CD4-positive, alpha-beta memory T cell (primary cell): ENCODE measurements around the gene PLCG2. TPM values are rescaled to one million over a fixed set of nuclear protein-coding genes. Genes with fewer than 3 reads are reported as not detected.
A peak's percentile ranks its signal among the peaks of the same experiment; 100 is the strongest.

Experiments used
- CTCF ChIA-PET: fragments of 350-600 bp; sonication (Branson Sonifier 250); formaldehyde crosslinking; loops from one replicate; lab custom pipeline; 2021; ENCODE audit warnings: inconsistent platforms; ENCODE audit not compliant: partially characterized antibody; lab: Charles Lee
- POLR2A ChIA-PET: fragments of 350-600 bp; sonication (Branson Sonifier 250); formaldehyde crosslinking; loops from one replicate; lab custom pipeline; 2021; ENCODE audit not compliant: partially characterized antibody; lab: Charles Lee
- DNase-seq, 5 donors: peaks; one replicate each; pipeline versions ENCODE4 v3.0.0 to v3.0.0-alpha.2; 2020 to 2022; ENCODE audit warnings: mixed read lengths in 1 of 5
- H3K27ac ChIP-seq: one replicate; pipeline ENCODE4 v1.7.0; 2013; ENCODE audit warnings: low read depth, low read length
- H3K27me3 ChIP-seq: 2 replicates; pipeline ENCODE4 v1.7.0; 2013; ENCODE audit warnings: mild to moderate bottlenecking, low read length, moderate library complexity; ENCODE audit not compliant: insufficient read depth
- H3K36me3 ChIP-seq: 2 replicates; pipeline ENCODE4 v1.7.0; 2013; ENCODE audit warnings: mild to moderate bottlenecking, low read length, moderate library complexity; ENCODE audit not compliant: insufficient read depth
- H3K4me1 ChIP-seq: 2 replicates; pipeline ENCODE4 v1.7.0; 2013; ENCODE audit warnings: mild to moderate bottlenecking, low read length, moderate library complexity; ENCODE audit not compliant: insufficient read depth
- H3K4me3 ChIP-seq, 2 donors: one replicate each; pipeline ENCODE4 v1.7.0; 2013; ENCODE audit warnings: low read length in 2 of 2, mild to moderate bottlenecking in 1 of 2
- H3K9me3 ChIP-seq, 2 donors: one replicate each; pipeline ENCODE4 v1.7.0; 2013; ENCODE audit warnings: low read length in 2 of 2, control low read depth in 1 of 2; ENCODE audit not compliant: control insufficient read depth in 1 of 2
- H3K27ac Mint-ChIP-seq, 7 donors: one replicate each; pipeline ENCODE4 v1.8.0; 2020 to 2021; ENCODE audit warnings: mixed read lengths in 7 of 7, mild to moderate bottlenecking in 6 of 7, inconsistent platforms in 3 of 7, moderate library complexity in 3 of 7
- H3K27me3 Mint-ChIP-seq, 2 donors: one replicate each; pipeline ENCODE4 v1.8.0; 2020 to 2021; ENCODE audit warnings: mixed read lengths in 2 of 2
- H3K36me3 Mint-ChIP-seq, 2 donors: one replicate each; pipeline ENCODE4 v1.8.0; 2020 to 2021; ENCODE audit warnings: mixed read lengths in 2 of 2, inconsistent platforms in 1 of 2, mild to moderate bottlenecking in 1 of 2
- H3K4me1 Mint-ChIP-seq, 4 donors: one replicate each; pipeline ENCODE4 v1.8.0; 2020 to 2021; ENCODE audit warnings: mixed read lengths in 4 of 4, mild to moderate bottlenecking in 1 of 4
- H3K4me3 Mint-ChIP-seq, 8 donors: one replicate each; pipeline ENCODE4 v1.8.0; 2020 to 2021; ENCODE audit warnings: mixed read lengths in 8 of 8, mild to moderate bottlenecking in 7 of 8, moderate library complexity in 6 of 8, inconsistent platforms in 3 of 8
- H3K9me3 Mint-ChIP-seq, 8 donors: one replicate each; pipeline ENCODE4 v1.8.0; 2020 to 2021; ENCODE audit warnings: mixed read lengths in 8 of 8, mild to moderate bottlenecking in 5 of 8, inconsistent platforms in 3 of 8, moderate library complexity in 1 of 8
- intact Hi-C: fragments of 100-400 bp; cut with micrococcal nuclease; formaldehyde crosslinking; loops from one replicate; pipeline ENCODE4 v1.15.1; 2023
- polyA plus RNA-seq, 2 donors: library from polyadenylated mRNA; unstranded; fragments of 300-500 nt; fragmentation: Illumina TruSeq; gene quantifications; one replicate each; pipeline ENCODE4 v1.2.3, GENCODE V29; 2021
- total RNA-seq, 2 experiments: library from RNA; stranded (reverse); gene quantifications; one replicate each; pipeline ENCODE4 v1.2.3, GENCODE V29; 2021

PLCG2 gene
- total and polyA plus RNA-seq, 4 experiments from 2014 or later: 0.63 to 2.4 (median 2.1) TPM

DNA sequence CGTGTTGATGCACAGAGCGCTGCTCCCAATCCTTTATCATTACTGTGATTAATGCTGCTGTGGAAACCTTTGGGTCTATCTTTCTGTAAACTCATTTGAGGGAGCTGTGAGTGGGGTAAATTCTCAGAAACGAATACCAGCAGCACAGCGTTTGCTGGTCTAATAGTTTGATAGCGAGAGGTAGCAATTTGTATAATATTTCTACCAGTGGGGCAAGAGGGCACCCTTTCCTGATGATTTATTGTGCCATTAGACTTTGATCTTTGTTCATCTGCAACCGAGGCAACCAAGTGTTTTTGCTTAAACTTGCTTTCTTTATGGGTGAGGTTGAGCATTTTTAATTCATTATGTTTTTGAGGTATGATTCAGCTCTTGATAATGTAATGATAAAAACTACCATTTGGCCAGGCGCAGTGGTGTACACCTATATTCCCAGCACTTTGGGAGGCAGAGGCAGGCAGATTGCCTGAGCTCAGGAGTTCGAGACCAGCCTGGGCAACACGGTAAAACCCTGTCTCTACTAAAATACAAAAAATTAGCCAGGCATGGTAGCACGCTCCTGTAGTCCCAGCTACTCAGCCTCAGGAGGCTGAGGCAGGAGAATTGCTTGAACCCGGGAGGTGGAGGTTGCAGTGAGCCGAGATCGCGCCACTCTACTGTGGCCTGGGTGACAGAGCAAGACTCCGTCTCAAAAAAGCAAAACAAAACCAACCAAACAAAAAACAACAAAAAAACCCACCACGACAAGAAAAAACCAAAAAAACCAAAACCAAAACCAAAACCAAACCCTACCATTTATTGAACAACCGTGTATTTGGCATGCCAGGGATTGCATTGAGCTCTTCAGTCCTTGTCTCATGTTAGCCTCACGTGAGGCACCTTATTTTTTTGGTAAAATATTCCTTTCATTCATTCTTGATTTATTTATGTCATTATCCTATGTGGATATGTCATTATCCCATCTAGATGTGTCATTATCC, 81.5 kb downstream of the PLCG2 start:
- no peaks in the 10 kb centered on the region for H3K36me3 Mint-ChIP-seq
- H3K4me3 Mint-ChIP-seq: no peak overlapping the region
- H3K4me1 Mint-ChIP-seq: peaks cover 0 to 3% (median 0%) of the 10 kb centered on the region in 4 donors
- Histone ChIP-seq H3K4me1 (no peaks in the 10 kb centered on the region), H3K9me3 (no peaks in the 10 kb centered on the region), H3K36me3 (no peaks in the 10 kb centered on the region), H3K27me3 (no peaks in the 10 kb centered on the region), H3K27ac (no peak overlapping the region), H3K4me3 (no peak overlapping the region)
- H3K27me3 Mint-ChIP-seq: peaks cover under 1 to 2% of the 10 kb centered on the region in 2 donors
- H3K9me3 Mint-ChIP-seq: no peaks in the 10 kb centered on the region
- DNase-seq: no peak
- CTCF ChIA-PET: interaction anchor here (0.9 to 1.0 kb wide), 2 partner anchors 15 to 26 kb away, joined by 3 to 4 read pairs; no protein-coding TSS in a partner anchor
- no peak overlapping the region for H3K27ac Mint-ChIP-seq
- POLR2A ChIA-PET: no interaction called here
- intact Hi-C loops: no loop called here

DNA sequence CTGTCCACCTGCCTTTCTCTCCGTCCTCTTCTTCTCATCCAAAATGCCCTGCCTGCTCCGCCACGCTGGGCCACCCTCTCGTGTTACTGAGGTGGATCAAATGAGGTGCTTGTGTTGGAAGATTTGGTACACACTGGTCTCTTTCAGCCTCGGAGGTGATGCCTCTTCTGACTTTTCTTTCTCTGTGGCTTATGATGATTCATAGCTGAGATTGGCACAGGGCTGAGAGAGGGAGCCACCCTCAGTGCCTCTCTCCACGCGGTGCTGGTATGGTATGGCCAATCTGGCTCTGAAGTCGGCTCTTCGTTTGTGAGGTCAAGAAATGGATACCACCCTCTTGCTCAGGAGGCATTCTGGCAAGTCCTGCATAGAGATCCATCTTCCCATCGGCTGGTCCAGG, 82.4 kb downstream of the PLCG2 start:
- intact Hi-C loops: no loop called here
- POLR2A ChIA-PET: no interaction called here
- H3K4me1 Mint-ChIP-seq: peaks cover 0 to 3% (median 0%) of the 10 kb centered on the region in 4 donors
- H3K27ac Mint-ChIP-seq: no peak overlapping the region
- no peaks in the 10 kb centered on the region for H3K9me3 Mint-ChIP-seq
- no peak overlapping the region for H3K4me3 ChIP-seq
- no peaks in the 10 kb centered on the region for H3K27me3 ChIP-seq
- CTCF ChIA-PET: interaction anchor here (0.9 to 1.0 kb wide), 2 partner anchors 14 to 25 kb away, joined by 3 to 4 read pairs; no protein-coding TSS in a partner anchor
- no peak for DNase-seq
- no peaks in the 10 kb centered on the region for H3K9me3 ChIP-seq
- H3K4me3 Mint-ChIP-seq: no peak overlapping the region
- H3K36me3 Mint-ChIP-seq: no peaks in the 10 kb centered on the region
- H3K27me3 Mint-ChIP-seq: peaks cover 0 to 2% of the 10 kb centered on the region in 2 donors
- H3K4me1 ChIP-seq: no peaks in the 10 kb centered on the region
- H3K36me3 ChIP-seq: no peaks in the 10 kb centered on the region
- H3K27ac ChIP-seq: no peak overlapping the region

DNA sequence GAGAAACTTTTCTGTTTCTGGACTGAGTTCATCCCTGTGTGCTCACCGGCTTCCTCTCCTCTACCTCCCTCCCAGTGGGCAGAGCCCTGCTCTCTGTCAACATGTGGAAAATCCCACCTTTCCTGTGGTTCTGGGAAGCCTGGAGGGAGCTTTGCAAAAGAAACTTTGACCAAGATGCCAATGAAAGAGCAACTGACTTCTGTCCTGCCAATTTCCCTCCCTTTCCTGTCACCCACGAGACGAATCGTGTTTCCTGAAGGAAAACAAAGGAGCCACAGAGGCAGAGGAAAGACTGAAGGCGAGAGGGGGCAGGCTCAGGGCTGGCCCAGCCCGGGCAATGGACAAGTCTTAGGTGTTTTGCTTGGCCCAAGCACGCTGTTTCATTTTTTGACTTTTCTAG, 82.8 kb downstream of the PLCG2 start:
- Mint-ChIP-seq H3K9me3 (no peaks in the 10 kb centered on the region), H3K27me3 (peaks cover 0 to 2% of the 10 kb centered on the region in 2 donors), H3K4me3 (no peak overlapping the region), H3K4me1 (peaks cover 0 to 3% (median 0%) of the 10 kb centered on the region in 4 donors), H3K27ac (no peak overlapping the region), H3K36me3 (no peaks in the 10 kb centered on the region)
- intact Hi-C loops: no loop called here
- no peak for DNase-seq
- no peak overlapping the region for H3K4me3 ChIP-seq
- ChIA-PET POLR2A (no interaction called here), CTCF (no interaction called here)
- H3K4me1 ChIP-seq: no peaks in the 10 kb centered on the region
- H3K9me3 ChIP-seq: no peaks in the 10 kb centered on the region
- no peaks in the 10 kb centered on the region for H3K36me3 ChIP-seq
- no peaks in the 10 kb centered on the region for H3K27me3 ChIP-seq
- H3K27ac ChIP-seq: no peak overlapping the region

DNA sequence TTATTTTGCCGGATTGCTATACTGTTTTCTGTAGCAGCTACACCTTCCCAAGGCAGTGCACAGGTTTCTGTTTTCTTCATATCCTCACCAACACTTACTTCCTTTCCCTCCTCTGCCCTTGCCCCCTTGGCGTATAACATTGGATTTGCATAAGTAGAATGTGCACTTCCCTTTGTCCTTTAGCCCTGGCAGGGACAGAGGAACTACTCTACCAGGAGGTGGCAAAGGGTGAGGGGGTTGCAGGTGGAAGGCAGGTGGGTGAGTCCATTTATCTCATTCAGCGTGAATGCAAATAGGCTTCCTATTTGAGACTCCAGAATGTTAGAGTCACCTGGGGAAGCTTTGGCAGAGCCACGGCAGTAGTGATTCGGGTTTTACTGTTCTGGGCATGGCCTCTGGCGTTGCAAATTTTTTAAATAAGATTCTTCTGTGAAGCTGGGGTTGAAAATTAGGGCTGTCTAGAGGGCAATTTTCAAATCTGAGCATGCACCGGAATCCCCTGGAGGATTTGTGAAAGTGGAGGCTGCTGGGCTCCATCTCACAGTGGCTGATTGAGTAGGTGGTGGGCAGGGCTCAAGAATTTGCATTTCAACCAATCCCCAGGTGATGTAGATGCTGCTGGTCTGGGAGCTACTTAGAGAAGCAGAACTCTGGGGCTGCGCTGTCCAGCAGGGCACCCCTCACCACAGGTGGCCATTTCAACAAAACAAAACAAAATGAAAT, 84.7 kb downstream of the PLCG2 start:
- intact Hi-C loops: no loop called here
- Histone ChIP-seq H3K27me3 (no peaks in the 10 kb centered on the region), H3K4me3 (no peak overlapping the region), H3K9me3 (no peaks in the 10 kb centered on the region), H3K27ac (no peak overlapping the region), H3K36me3 (no peaks in the 10 kb centered on the region), H3K4me1 (no peaks in the 10 kb centered on the region)
- H3K4me1 Mint-ChIP-seq: peaks cover 0 to 3% (median 0%) of the 10 kb centered on the region in 4 donors
- POLR2A ChIA-PET: no interaction called here
- CTCF ChIA-PET: interaction anchor here (0.6 to 3.2 kb wide), 2 partner anchors 10 to 654 kb away, joined by 3 to 17 read pairs; no protein-coding TSS in a partner anchor
- DNase-seq: no peak
- H3K9me3 Mint-ChIP-seq: no peaks in the 10 kb centered on the region
- no peak overlapping the region for H3K27ac Mint-ChIP-seq
- peaks cover 0 to 2% of the 10 kb centered on the region in 2 donors for H3K27me3 Mint-ChIP-seq
- H3K36me3 Mint-ChIP-seq: no peaks in the 10 kb centered on the region
- H3K4me3 Mint-ChIP-seq: no peak overlapping the region

GRCh38 chr16:81864646-81865382, 85.7 kb downstream of the PLCG2 start:
- no peaks in the 10 kb centered on the region for H3K9me3 Mint-ChIP-seq
- peaks cover 0 to 3% (median 0%) of the 10 kb centered on the region in 4 donors for H3K4me1 Mint-ChIP-seq
- Histone ChIP-seq H3K36me3 (no peaks in the 10 kb centered on the region), H3K27me3 (no peaks in the 10 kb centered on the region), H3K27ac (no peak overlapping the region), H3K9me3 (no peaks in the 10 kb centered on the region), H3K4me1 (no peaks in the 10 kb centered on the region), H3K4me3 (no peak overlapping the region)
- intact Hi-C loops: no loop called here
- H3K36me3 Mint-ChIP-seq: no peaks in the 10 kb centered on the region
- no peak overlapping the region for H3K4me3 Mint-ChIP-seq
- no peak overlapping the region for H3K27ac Mint-ChIP-seq
- POLR2A ChIA-PET: no interaction called here
- CTCF ChIA-PET: interaction anchor here (3.2 kb wide), 1 partner anchor 9 kb away, joined by 17 read pairs; no protein-coding TSS in a partner anchor
- no peak for DNase-seq
- H3K27me3 Mint-ChIP-seq: peaks cover 0 to 2% of the 10 kb centered on the region in 2 donors

DNA sequence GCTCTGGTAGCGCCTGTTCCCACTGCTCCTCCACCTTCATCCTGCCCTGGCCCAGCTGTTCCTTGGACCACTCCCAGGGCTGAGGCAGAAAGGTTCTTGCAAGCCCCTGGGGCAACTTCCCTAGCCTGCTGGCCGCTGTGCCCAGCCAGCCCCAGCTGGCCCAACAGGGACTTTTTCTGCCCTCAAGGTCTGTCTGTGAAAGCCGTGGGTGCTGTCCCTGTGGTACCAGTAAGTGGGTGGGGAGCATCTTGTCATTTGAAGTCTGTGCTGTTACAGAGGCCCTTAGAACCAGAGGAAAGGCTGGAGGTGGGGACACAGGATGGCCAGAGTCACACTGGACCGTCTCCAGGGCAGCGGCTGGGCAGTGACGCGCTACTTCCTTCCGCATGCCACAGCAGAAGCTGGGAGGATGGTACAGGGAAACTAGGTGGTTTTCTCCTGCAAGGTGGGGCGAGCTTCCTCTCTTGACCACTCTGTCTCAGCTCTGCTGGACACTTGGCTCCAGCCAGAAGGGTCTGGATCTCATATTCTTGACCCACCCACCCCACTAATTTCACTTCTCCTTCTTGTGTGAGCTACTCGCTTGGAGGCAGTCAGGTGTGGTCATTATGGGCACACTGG, 87.8 kb downstream of the PLCG2 start:
- H3K4me3 Mint-ChIP-seq: no peak overlapping the region
- no peak overlapping the region for H3K27ac ChIP-seq
- ChIA-PET CTCF (no interaction called here), POLR2A (no interaction called here)
- DNase-seq: no peak
- no peaks in the 10 kb centered on the region for H3K4me1 ChIP-seq
- no peaks in the 10 kb centered on the region for H3K9me3 ChIP-seq
- no peak overlapping the region for H3K4me3 ChIP-seq
- H3K36me3 ChIP-seq: no peaks in the 10 kb centered on the region
- H3K36me3 Mint-ChIP-seq: no peaks in the 10 kb centered on the region
- H3K27ac Mint-ChIP-seq: peak overlapping the region in 1 of 7 donors; percentile 85
- H3K27me3 ChIP-seq: no peaks in the 10 kb centered on the region
- intact Hi-C loops: no loop called here
- H3K4me1 Mint-ChIP-seq: peaks cover 0 to under 1% (median 0%) of the 10 kb centered on the region in 4 donors
- no peaks in the 10 kb centered on the region for H3K9me3 Mint-ChIP-seq
- H3K27me3 Mint-ChIP-seq: no peaks in the 10 kb centered on the region
